ENCODE data around the gene SLC5A10.

Gene SLC5A10

DNA sequence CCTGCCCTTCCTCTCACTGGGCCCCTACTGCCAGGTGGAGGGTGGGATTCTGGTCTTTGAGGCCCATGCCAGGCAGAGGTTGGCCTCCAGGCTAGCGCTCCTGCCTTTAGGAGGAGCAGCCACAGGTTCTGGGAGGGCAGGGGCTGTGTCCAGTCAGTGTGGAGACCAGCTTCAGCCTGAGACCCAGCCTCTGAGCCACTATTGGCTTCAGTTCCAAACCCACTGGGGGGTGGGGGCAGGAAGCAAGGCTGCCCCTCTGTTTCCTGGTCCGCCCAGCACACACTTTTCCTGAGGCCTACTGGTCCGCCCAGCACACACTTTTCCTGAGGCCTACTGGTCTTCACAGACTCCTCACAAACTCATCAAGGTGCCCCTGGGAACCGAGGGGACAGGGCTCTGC, 16.4 kb downstream of the SLC5A10 start:
- H3K4ac ChIP-seq (ENCODE audit: low read length), result peak overlapping the region; percentile 92
- peak overlapping the region; percentile 99 for H2BK15ac ChIP-seq (ENCODE audit: low read length)
- no peaks in the 10 kb centered on the region for H3K27me3 ChIP-seq (ENCODE audit: control insufficient read depth in 3 of 3, insufficient read depth in 3 of 3, low read depth in 1 of 3, low read length in 3 of 3)
- H3K9ac ChIP-seq (ENCODE audit: low read depth, low read length, poor library complexity), result peak overlapping the region; percentile 68
- H3K36me3 ChIP-seq (replicated peaks in 1 of 2; ENCODE audit: control insufficient read depth in 2 of 2, insufficient read depth in 2 of 2, low read length in 2 of 2), result peaks cover 0 to 10% of the 10 kb centered on the region in 2 donors
- H3K18ac ChIP-seq (ENCODE audit: low read length), result peak overlapping the region; percentile 96
- no CpG with 5 or more reads among the region's 4 CpGs for WGBS, 2 donors (ENCODE audit: extremely low coverage in 2 of 2, insufficient read length in 2 of 2, insufficient replicate concordance in 1 of 2)
- peak overlapping the region; percentile 97 for H2BK12ac ChIP-seq (ENCODE audit: low read length)
- H3K9me3 ChIP-seq (replicated peaks in 1 of 2; ENCODE audit: control insufficient read depth in 2 of 2, insufficient read depth in 1 of 2, low read depth in 1 of 2, low read length in 2 of 2), result no peaks in the 10 kb centered on the region
- H2AFZ ChIP-seq (ENCODE audit: low read length), result peak overlapping the region; percentile 89
- H3K14ac ChIP-seq (ENCODE audit: low read length), result peak overlapping the region; percentile 63
- H4K8ac ChIP-seq (ENCODE audit: low read depth, low read length), result peak overlapping the region; percentile 72
- no peak overlapping the region for H4K91ac ChIP-seq (ENCODE audit: low read depth, low read length, poor library complexity)
- H3K4me2 ChIP-seq (ENCODE audit: insufficient read depth, low read length, poor library complexity, severe bottlenecking), result no peak overlapping the region
- peak overlapping the region; percentile 99 for H2AK5ac ChIP-seq (ENCODE audit: low read depth, low read length)
- no peak overlapping the region for H3K4me3 ChIP-seq (ENCODE audit: low read length in 2 of 2)
- DNase-seq (ENCODE audit: low spot score), result no peak
- peaks cover 26 to 27% of the 10 kb centered on the region in 2 donors for H3K4me1 ChIP-seq (ENCODE audit: control insufficient read depth in 2 of 2, insufficient read depth in 1 of 2, low read depth in 1 of 2, low read length in 2 of 2)
- peak overlapping the region; percentile 84 for H2BK5ac ChIP-seq (ENCODE audit: low read length)
- no peak overlapping the region for H3K27ac ChIP-seq (replicated peaks; ENCODE audit: low read length)
- peak overlapping the region; percentile 60 for H3K23ac ChIP-seq (ENCODE audit: low read depth, low read length, poor library complexity)
- peaks cover 3% of the 10 kb centered on the region for H3K79me1 ChIP-seq (ENCODE audit: low read depth, low read length)
- H2BK120ac ChIP-seq (ENCODE audit: low read depth, low read length), result peak overlapping the region; percentile 87

- Histone ChIP-seq H2BK15ac (ENCODE audit: low read length) (peak overlapping the region; percentile 93), H3K4me3 (ENCODE audit: low read length in 2 of 2) (no peak overlapping the region), H3K18ac (ENCODE audit: low read length) (peak overlapping the region; percentile 88), H2BK12ac (ENCODE audit: low read length) (peak overlapping the region; percentile 78), H3K79me1 (ENCODE audit: low read depth, low read length) (peaks cover 3% of the 10 kb centered on the region), H3K9ac (ENCODE audit: low read depth, low read length, poor library complexity) (peak overlapping the region; percentile 83), H2AFZ (ENCODE audit: low read length) (peak overlapping the region; percentile 89), H3K36me3 (replicated peaks in 1 of 2; ENCODE audit: control insufficient read depth in 2 of 2, insufficient read depth in 2 of 2, low read length in 2 of 2) (peaks cover 0 to 10% of the 10 kb centered on the region in 2 donors), H3K9me3 (replicated peaks in 1 of 2; ENCODE audit: control insufficient read depth in 2 of 2, insufficient read depth in 1 of 2, low read depth in 1 of 2, low read length in 2 of 2) (no peaks in the 10 kb centered on the region), H2BK120ac (ENCODE audit: low read depth, low read length) (peak overlapping the region; percentile 2), H2BK5ac (ENCODE audit: low read length) (peak overlapping the region; percentile 60), H3K4ac (ENCODE audit: low read length) (peak overlapping the region; percentile 80), H3K27me3 (ENCODE audit: control insufficient read depth in 3 of 3, insufficient read depth in 3 of 3, low read depth in 1 of 3, low read length in 3 of 3) (no peaks in the 10 kb centered on the region), H3K27ac (replicated peaks; ENCODE audit: low read length) (no peak overlapping the region), H4K8ac (ENCODE audit: low read depth, low read length) (no peak overlapping the region), H3K4me2 (ENCODE audit: insufficient read depth, low read length, poor library complexity, severe bottlenecking) (no peak overlapping the region), H3K14ac (ENCODE audit: low read length) (peak overlapping the region; percentile 9), H3K4me1 (ENCODE audit: control insufficient read depth in 2 of 2, insufficient read depth in 1 of 2, low read depth in 1 of 2, low read length in 2 of 2) (peaks cover 25% of the 10 kb centered on the region in 2 donors), H4K91ac (ENCODE audit: low read depth, low read length, poor library complexity) (peak overlapping the region; percentile 43), H3K23ac (ENCODE audit: low read depth, low read length, poor library complexity) (peak overlapping the region; percentile 25), H2AK5ac (ENCODE audit: low read depth, low read length) (peak overlapping the region; percentile 99)
- no CpG with 5 or more reads among the region's 23 CpGs for WGBS, 2 donors (ENCODE audit: extremely low coverage in 2 of 2, insufficient read length in 2 of 2, insufficient replicate concordance in 1 of 2)
- no peak for DNase-seq (ENCODE audit: low spot score)
Measured at GRCh38 chr17:18968945-18969887, 17.3 kb downstream of the SLC5A10 start.

DNA sequence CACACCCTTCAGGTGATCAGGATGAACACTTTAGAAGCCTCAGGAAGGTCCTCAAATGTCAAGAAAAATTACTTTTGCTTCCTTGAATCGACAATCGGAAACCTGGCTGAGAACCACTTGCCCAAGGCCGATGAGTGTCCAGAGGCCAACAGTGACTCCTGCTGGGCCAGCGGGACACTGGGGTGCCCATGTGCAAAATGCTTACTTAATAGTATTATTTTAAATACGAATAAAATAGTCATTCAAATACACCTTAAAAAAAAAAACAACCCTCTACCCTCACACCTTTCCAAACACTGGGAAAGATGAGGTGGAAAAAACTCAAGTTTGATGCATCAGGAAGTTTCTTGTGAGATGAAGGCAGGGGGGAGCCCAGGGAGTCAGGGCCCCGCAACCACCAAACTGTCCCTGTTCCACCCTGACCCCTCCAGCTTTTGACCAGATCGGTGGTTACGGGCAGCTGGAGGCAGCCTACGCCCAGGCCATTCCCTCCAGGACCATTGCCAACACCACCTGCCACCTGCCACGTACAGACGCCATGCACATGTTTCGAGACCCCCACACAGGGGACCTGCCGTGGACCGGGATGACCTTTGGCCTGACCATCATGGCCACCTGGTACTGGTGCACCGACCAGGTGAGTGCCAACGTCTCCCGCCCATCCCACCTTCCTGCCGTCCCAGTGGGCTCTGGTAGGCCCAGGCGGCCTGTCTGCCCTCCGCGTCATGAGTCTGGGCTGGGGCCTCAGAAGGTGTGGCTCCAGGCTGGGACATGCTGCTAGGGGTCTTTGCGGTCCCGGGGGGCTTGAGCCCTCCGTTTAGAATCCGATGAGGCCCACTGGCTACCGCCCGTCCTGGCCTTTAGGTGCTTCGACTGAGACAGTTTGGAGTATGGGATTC, 18.9 kb downstream of the SLC5A10 start:
- no peaks in the 10 kb centered on the region for H3K9me3 ChIP-seq (replicated peaks in 1 of 2; ENCODE audit: control insufficient read depth in 2 of 2, insufficient read depth in 1 of 2, low read depth in 1 of 2, low read length in 2 of 2)
- no peak overlapping the region for H3K27ac ChIP-seq (replicated peaks; ENCODE audit: low read length)
- WGBS, 2 donors (ENCODE audit: extremely low coverage in 2 of 2, insufficient read length in 2 of 2, insufficient replicate concordance in 1 of 2), result no CpG with 5 or more reads among the region's 28 CpGs
- no peak overlapping the region for H4K8ac ChIP-seq (ENCODE audit: low read depth, low read length)
- DNase-seq (ENCODE audit: low spot score), result no peak
- peaks cover 0 to 10% of the 10 kb centered on the region in 2 donors for H3K36me3 ChIP-seq (replicated peaks in 1 of 2; ENCODE audit: control insufficient read depth in 2 of 2, insufficient read depth in 2 of 2, low read length in 2 of 2)
- no peak overlapping the region for H3K4ac ChIP-seq (ENCODE audit: low read length)
- peak overlapping the region; percentile 4 for H3K14ac ChIP-seq (ENCODE audit: low read length)
- H4K91ac ChIP-seq (ENCODE audit: low read depth, low read length, poor library complexity), result no peak overlapping the region
- no peak overlapping the region for H2AK5ac ChIP-seq (ENCODE audit: low read depth, low read length)
- no peak overlapping the region for H2BK12ac ChIP-seq (ENCODE audit: low read length)
- peaks cover 3% of the 10 kb centered on the region for H3K79me1 ChIP-seq (ENCODE audit: low read depth, low read length)
- peak overlapping the region; percentile 80 for H3K23ac ChIP-seq (ENCODE audit: low read depth, low read length, poor library complexity)
- no peak overlapping the region for H2BK5ac ChIP-seq (ENCODE audit: low read length)
- no peak overlapping the region for H2BK15ac ChIP-seq (ENCODE audit: low read length)
- no peak overlapping the region for H3K4me2 ChIP-seq (ENCODE audit: insufficient read depth, low read length, poor library complexity, severe bottlenecking)
- H3K27me3 ChIP-seq (ENCODE audit: control insufficient read depth in 3 of 3, insufficient read depth in 3 of 3, low read depth in 1 of 3, low read length in 3 of 3), result no peaks in the 10 kb centered on the region
- H2BK120ac ChIP-seq (ENCODE audit: low read depth, low read length), result no peak overlapping the region
- no peak overlapping the region for H3K18ac ChIP-seq (ENCODE audit: low read length)
- no peak overlapping the region for H2AFZ ChIP-seq (ENCODE audit: low read length)
- peaks cover 25% of the 10 kb centered on the region in 2 donors for H3K4me1 ChIP-seq (ENCODE audit: control insufficient read depth in 2 of 2, insufficient read depth in 1 of 2, low read depth in 1 of 2, low read length in 2 of 2)
- peak overlapping the region in 1 of 2 donors; percentile 25 for H3K4me3 ChIP-seq (ENCODE audit: low read length in 2 of 2)
- no peak overlapping the region for H3K9ac ChIP-seq (ENCODE audit: low read depth, low read length, poor library complexity)

All from neuronal stem cell (in vitro differentiated cells).